Measurements from ENCODE around the gene KAT14.
"Not testable (repeated sequence)": the region's sequence is repeated elsewhere in the genome, so short reads cannot be mapped to it uniquely, and the experiment has no call there.

KAT14 gene

DNA sequence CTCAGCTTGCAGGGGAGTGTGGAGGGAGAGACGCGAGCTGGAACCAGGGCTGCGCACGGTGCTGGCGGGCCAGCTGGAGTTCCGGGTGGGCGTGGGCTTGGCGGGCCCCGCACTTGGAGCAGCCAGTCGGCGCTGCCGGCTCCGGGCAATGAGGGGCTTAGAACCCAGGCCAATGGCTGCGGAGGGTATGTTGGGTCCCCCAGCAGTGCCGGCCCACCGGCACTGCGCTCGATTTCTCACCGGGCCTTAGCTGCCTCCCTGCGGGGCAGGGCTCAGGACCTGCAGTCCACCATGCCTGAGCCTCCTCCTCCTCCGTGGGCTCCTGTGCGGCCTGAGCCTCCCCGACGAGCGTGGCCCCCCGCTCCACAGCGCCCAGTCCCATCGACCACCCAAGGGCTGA, 89.1 kb downstream of the KAT14 start:
- DNase-seq: not testable (repeated sequence)

DNA sequence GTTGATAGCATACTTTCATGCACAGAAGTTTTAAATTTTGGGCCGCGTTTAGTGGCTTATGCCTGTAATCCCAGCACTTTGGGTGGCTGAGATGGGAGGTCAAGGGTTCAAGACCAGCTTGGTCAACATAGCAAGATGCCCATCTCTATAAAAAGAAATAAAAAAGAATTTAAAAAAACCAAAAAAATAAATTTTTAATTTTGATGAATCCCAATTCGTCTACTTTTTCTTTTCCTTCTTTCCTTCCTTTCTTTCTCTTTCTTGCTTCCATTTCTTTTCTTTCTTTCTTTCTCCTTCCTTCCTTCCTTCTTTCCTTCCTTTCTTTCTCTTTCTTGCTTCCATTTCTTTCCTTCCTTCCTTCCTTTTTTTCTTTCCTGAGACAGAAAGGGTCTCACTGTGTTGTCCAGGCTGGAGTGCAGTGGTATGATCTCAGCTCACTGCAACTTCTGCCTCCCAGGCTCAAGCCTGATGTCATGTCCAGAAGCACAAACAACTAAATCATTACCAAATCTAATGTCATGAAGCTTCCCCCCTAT, 95.8 kb downstream of the KAT14 start:
- no peak for DNase-seq
